Measurements from ENCODE around the gene KLRG1. TPM values are rescaled to one million over a fixed set of nuclear protein-coding genes. Genes with fewer than 3 reads are reported as not detected.

Gene KLRG1
- total and polyA plus RNA-seq, 8 donors = 0.38 to 1.4 (median 1.0) TPM

DNA sequence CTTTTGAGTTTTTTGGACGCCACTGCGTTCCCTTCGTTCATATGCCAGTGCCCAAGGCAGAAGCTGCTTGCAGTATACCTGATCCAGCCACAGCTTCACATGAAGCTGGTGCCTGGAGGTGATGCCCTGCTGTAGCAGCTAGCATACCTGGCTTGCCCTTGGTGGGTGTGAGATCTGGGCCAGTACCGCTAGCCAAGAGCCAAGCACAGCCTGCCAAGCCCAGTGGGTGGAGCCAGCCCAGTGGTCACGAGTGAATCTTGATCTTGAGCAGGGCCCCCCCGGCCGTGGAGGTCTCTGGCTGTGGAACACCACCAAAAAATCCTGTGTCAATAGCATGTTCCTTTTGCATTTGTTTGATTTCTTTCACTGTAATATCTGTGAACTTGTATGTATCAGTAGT lies 32.6 kb upstream of the KLRG1 start:
- DNase-seq (peak in 1 of 6 donors; percentile 49), ATAC-seq (no peak)
- intact Hi-C loops (cut with DNase I) = loop anchor here in 1 of 3 donors (10.0 kb wide), 1 partner anchor 78 kb away; no protein-coding TSS in a partner anchor

DNA sequence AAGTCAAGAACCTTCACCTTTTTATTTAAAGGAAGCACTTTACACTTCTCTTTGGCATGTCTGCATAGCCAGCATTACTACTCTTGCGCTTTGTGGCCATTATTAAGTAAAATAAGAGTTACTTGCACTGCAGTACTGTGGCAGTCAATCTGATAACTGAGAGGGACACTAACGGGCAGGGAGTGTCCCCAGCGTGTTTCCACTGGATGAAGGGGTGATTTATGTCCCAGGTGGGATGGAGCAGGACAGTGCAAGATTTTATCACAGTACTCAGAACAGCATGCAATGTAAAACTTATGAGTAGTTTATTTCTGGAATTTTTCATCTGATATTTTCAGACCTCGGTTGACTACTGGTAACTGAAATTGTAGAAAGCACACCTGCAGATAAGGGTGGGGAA lies 31.8 kb upstream of the KLRG1 start:
- WGBS, 2 donors = 68 to 82% methylated on average over 4 of the region's 4 CpGs

More for the DNA sequence above, 32.6 kb upstream of the KLRG1 start:
- no peak overlapping the region for H3K4me3 ChIP-seq
- no peaks in the 10 kb centered on the region for H3K9me3 ChIP-seq
- 86 to 92% methylated on average over 7 of the region's 7 CpGs for WGBS, 2 donors
- no peak overlapping the region for H3K27ac ChIP-seq
- no peak for FAIRE-seq
- H3K36me3 ChIP-seq = no peaks in the 10 kb centered on the region
- no peak for TF ChIP-seq CTCF (IDR thresholded peaks at IDR 0.05)
- no peaks in the 10 kb centered on the region for H3K4me1 ChIP-seq
- H3K27me3 ChIP-seq = no peaks in the 10 kb centered on the region

GRCh38 chr12:8958066-8958465 lies 31.3 kb upstream of the KLRG1 start:
- H3K4me1 ChIP-seq = no peaks in the 10 kb centered on the region
- ATAC-seq (no peak), DNase-seq (no peak), FAIRE-seq (no peak)
- 43 to 74% methylated on average over 2 of the region's 2 CpGs for WGBS, 2 donors
- H3K4me3 ChIP-seq = no peak overlapping the region
- H3K27me3 ChIP-seq = no peaks in the 10 kb centered on the region
- TF ChIP-seq CTCF (IDR thresholded peaks at IDR 0.05) = no peak
- no peaks in the 10 kb centered on the region for H3K9me3 ChIP-seq
- no peak overlapping the region for H3K27ac ChIP-seq
- H3K36me3 ChIP-seq = no peaks in the 10 kb centered on the region
- intact Hi-C loops (cut with DNase I) = loop anchor here in 1 of 3 donors (10.0 kb wide), 1 partner anchor 77 kb away; no protein-coding TSS in a partner anchor

More for the DNA sequence above, 31.8 kb upstream of the KLRG1 start:
- Histone ChIP-seq H3K4me3 (no peak overlapping the region), H3K27ac (no peak overlapping the region), H3K4me1 (no peaks in the 10 kb centered on the region), H3K27me3 (no peaks in the 10 kb centered on the region), H3K9me3 (no peaks in the 10 kb centered on the region), H3K36me3 (no peaks in the 10 kb centered on the region)
- intact Hi-C loops (cut with DNase I) = loop anchor here in 1 of 3 donors (10.0 kb wide), 1 partner anchor 77 kb away; no protein-coding TSS in a partner anchor
- no peak for FAIRE-seq
- TF ChIP-seq CTCF (IDR thresholded peaks at IDR 0.05) = no peak
- no peak for ATAC-seq
- no peak for DNase-seq

DNA sequence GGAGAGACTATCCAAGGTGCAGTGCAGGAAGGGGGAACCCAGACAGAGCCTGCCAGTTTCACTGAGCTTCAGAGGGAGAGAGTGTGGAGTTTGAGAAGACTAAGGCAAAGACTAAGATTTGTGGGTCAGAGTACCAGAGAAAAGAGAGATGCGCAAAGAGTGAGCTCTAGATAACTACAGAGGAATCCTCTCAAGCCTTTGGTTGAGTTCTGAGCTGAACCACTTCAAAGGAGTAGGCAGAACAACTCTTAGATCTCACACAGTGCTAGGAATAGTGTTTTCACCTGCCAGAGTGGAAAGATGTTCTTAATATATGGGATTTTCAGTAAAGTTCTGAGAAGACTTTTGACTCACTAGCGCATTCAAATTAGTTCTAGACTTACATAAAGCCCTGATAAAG lies 29.2 kb upstream of the KLRG1 start:
- Histone ChIP-seq H3K4me1 (no peaks in the 10 kb centered on the region), H3K4me3 (no peak overlapping the region), H3K9me3 (no peaks in the 10 kb centered on the region), H3K27me3 (no peaks in the 10 kb centered on the region), H3K27ac (no peak overlapping the region), H3K36me3 (no peaks in the 10 kb centered on the region)
- 93 to 98% methylated on average over 2 of the region's 2 CpGs for WGBS, 2 donors
- intact Hi-C loops (cut with DNase I) = no loop called here
- no peak for ATAC-seq
- DNase-seq = no peak
- TF ChIP-seq CTCF (IDR thresholded peaks at IDR 0.05) = no peak
- no peak for FAIRE-seq

DNA sequence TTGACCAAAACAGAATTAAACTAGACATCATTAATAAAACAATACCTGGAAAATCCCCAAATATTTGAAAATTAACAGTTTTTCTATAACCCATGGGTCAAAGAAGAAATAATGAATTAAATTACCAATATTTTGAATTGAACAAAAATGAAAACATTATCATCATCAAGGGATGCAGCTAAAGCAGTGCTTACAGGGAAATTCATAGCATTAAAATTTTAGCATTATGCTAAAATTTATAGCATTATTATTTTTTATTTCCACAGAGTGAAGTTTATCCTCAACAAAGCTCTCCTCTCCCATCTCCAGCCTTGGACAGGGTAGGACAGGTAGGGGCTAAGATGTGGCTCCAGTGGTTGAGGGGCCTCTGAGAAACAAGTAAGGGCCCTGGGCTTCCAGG lies 20.6 kb upstream of the KLRG1 start:
- no peak for TF ChIP-seq CTCF (IDR thresholded peaks at IDR 0.05)
- no peaks in the 10 kb centered on the region for H3K4me1 ChIP-seq
- no peaks in the 10 kb centered on the region for H3K27me3 ChIP-seq
- H3K36me3 ChIP-seq = no peaks in the 10 kb centered on the region
- intact Hi-C loops (cut with DNase I) = no loop called here
- ATAC-seq = no peak
- no peak overlapping the region for H3K4me3 ChIP-seq
- DNase-seq = no peak
- H3K27ac ChIP-seq = no peak overlapping the region
- no peak for FAIRE-seq
- H3K9me3 ChIP-seq = no peaks in the 10 kb centered on the region
